ENCODE data around the gene GREM2. TPM values are rescaled to one million over a fixed set of nuclear protein-coding genes. Genes with fewer than 3 reads are reported as not detected.

Gene GREM2
- total RNA-seq, 6 experiments from 2014 or later = 4.9 to 15.3 (median 14.3) TPM

DNA sequence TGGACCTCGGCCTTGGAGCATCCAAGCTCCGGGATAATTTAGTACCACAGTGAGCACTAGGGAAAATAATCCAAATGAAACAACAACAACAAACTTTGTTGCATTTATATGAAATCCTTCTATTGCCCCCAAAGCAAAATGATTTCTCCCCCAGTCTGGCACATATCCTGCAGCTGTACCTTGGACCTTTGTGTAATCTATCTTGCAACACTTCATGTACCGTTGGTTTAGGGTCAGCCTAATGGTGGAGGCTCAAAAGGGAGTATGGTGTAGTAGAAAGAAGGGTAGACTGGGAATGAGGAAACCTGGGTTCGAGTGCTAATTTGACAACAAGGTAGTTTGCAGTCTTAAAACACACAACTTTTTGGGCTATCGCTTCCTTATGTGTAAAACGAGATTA, 12.1 kb downstream of the GREM2 start:
- H3K9me3 Mint-ChIP-seq = no peaks in the 10 kb centered on the region
- no peak overlapping the region for H3K27ac Mint-ChIP-seq
- peaks cover 46% of the 10 kb centered on the region for H3K4me1 Mint-ChIP-seq (ENCODE audit: low read depth)
- no peaks in the 10 kb centered on the region; the same call in 1 of the 2 replicates for H3K27me3 Mint-ChIP-seq (ENCODE audit: insufficient read depth)
- TF ChIP-seq CTCF (IDR thresholded peaks at IDR 0.05) = no peak
- DNase-seq = no peak
- H3K36me3 Mint-ChIP-seq (ENCODE audit: low read depth) = peaks cover 6% of the 10 kb centered on the region; the same call in 1 of the 2 replicates
- H3K4me3 Mint-ChIP-seq = no peak overlapping the region

- H3K9me3 Mint-ChIP-seq = no peaks in the 10 kb centered on the region
- H3K4me3 Mint-ChIP-seq = no peak overlapping the region
- H3K36me3 Mint-ChIP-seq (ENCODE audit: low read depth) = peaks cover 6% of the 10 kb centered on the region; the same call in 1 of the 2 replicates
- peaks cover 46% of the 10 kb centered on the region for H3K4me1 Mint-ChIP-seq (ENCODE audit: low read depth)
- no peak for TF ChIP-seq CTCF (IDR thresholded peaks at IDR 0.05)
- H3K27me3 Mint-ChIP-seq (ENCODE audit: insufficient read depth) = no peaks in the 10 kb centered on the region; the same call in 1 of the 2 replicates
- H3K27ac Mint-ChIP-seq = no peak overlapping the region; the same call in 1 of the 2 replicates
- no peak for DNase-seq
Measured at GRCh38 chr1:240599299-240599698, 12.7 kb downstream of the GREM2 start.

DNA sequence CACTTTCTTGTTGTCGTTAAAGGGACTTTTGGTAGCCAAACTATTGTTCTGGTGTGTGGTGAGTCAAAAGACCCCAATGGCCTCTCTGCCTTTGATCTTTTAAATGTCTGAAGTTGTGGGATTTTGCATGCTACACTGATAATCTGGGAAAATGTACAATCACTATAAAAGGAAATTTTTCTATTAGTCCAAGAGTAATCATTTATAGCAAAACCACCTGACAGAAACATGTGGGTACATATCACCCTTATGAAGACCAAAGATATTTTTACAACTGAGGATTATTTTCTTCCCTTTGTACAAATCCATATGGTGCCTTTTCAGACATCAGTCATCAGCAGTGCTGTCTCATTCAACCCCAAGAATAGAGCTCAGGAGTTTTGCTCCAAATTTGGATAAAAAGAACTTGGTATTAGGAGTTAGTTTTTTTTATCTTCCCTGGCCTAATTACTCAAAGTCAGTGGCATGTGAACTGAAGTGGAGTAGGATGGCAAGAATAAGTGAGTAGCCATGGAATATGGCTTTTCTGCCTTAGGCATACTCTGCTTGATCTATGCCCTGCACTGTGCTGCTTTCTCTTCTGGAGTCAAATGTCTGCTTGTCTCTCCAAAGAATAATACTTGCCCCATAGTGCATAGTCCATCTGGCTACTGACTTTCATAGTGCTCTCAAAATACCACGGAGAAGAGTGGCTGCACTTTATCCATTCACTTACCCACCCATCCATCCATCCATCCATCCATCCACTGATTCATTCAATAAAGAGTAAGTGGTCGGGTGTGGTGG, 13.5 kb downstream of the GREM2 start:
- H3K36me3 Mint-ChIP-seq (ENCODE audit: low read depth) = peaks cover 6% of the 10 kb centered on the region; the same call in 1 of the 2 replicates
- peaks cover 46% of the 10 kb centered on the region for H3K4me1 Mint-ChIP-seq (ENCODE audit: low read depth)
- H3K27me3 Mint-ChIP-seq (ENCODE audit: insufficient read depth) = no peaks in the 10 kb centered on the region; the same call in 1 of the 2 replicates
- H3K9me3 Mint-ChIP-seq = no peaks in the 10 kb centered on the region
- DNase-seq = no peak
- H3K4me3 Mint-ChIP-seq = no peak overlapping the region; the same call in 1 of the 2 replicates
- no peak for TF ChIP-seq CTCF (IDR thresholded peaks at IDR 0.05)
- H3K27ac Mint-ChIP-seq = peak overlapping the region; percentile 22; the same call in 1 of the 2 replicates

- Mint-ChIP-seq H3K36me3 (ENCODE audit: low read depth) (peaks cover 6% of the 10 kb centered on the region; the same call in 1 of the 2 replicates), H3K27me3 (ENCODE audit: insufficient read depth) (no peaks in the 10 kb centered on the region; the same call in 1 of the 2 replicates), H3K27ac (no peak overlapping the region), H3K4me3 (no peak overlapping the region; the same call in 1 of the 2 replicates), H3K4me1 (ENCODE audit: low read depth) (peaks cover 43% of the 10 kb centered on the region), H3K9me3 (no peaks in the 10 kb centered on the region)
- no peak for TF ChIP-seq CTCF (IDR thresholded peaks at IDR 0.05)
- DNase-seq = no peak
Measured at GRCh38 chr1:240597153-240597745, 14.7 kb downstream of the GREM2 start.

- no peaks in the 10 kb centered on the region; the same call in 1 of the 2 replicates for H3K27me3 Mint-ChIP-seq (ENCODE audit: insufficient read depth)
- no peak overlapping the region for H3K4me3 Mint-ChIP-seq
- H3K27ac Mint-ChIP-seq = no peak overlapping the region
- H3K9me3 Mint-ChIP-seq = no peaks in the 10 kb centered on the region
- H3K4me1 Mint-ChIP-seq (ENCODE audit: low read depth) = peaks cover 29% of the 10 kb centered on the region
- no peak for DNase-seq
- peaks cover 12% of the 10 kb centered on the region; the same call in 1 of the 2 replicates for H3K36me3 Mint-ChIP-seq (ENCODE audit: low read depth)
- no peak for TF ChIP-seq CTCF (IDR thresholded peaks at IDR 0.05)
Measured at GRCh38 chr1:240595476-240595875, 16.5 kb downstream of the GREM2 start.
